ENCODE results near the gene DNAJB14.

DNAJB14 gene

DNA sequence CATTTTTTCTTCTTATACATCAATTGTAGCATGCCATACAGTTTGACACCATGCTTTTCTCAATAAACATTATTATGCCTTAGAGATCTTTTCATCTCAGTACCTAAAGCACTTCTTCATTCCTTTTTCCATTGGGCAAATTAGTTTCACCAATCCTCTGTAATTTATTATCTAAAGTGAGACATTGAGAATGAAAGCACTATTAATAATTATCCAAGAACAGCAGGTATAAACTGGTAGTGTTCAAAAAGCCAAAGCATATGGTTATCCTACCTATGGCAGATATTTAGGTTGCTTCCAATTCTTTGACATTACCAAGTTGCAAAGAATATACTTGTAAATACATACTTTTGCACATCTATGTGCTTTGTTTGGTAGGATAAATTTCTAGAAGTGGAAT is 67.8 kb downstream of the DNAJB14 start:
- no peak overlapping the region for H3K56ac ChIP-seq (ENCODE audit: low read length)
- H3K4me2 ChIP-seq (ENCODE audit: low read length), result no peak overlapping the region
- no peak overlapping the region for H3K18ac ChIP-seq (ENCODE audit: low read length)
- no peak for DNase-seq
- H2BK120ac ChIP-seq (ENCODE audit: low read depth, low read length), result no peak overlapping the region
- H3K79me1 ChIP-seq (ENCODE audit: low read length), result no peaks in the 10 kb centered on the region
- H3K4ac ChIP-seq (ENCODE audit: low read depth, low read length), result no peak overlapping the region
- no peak overlapping the region for H4K8ac ChIP-seq (ENCODE audit: low read depth, low read length)
- H3K23ac ChIP-seq (ENCODE audit: low read length), result no peak overlapping the region
- H3K4me1 ChIP-seq (ENCODE audit: control insufficient read depth, low read depth, low read length), result no peaks in the 10 kb centered on the region
- no peak overlapping the region for H2AK5ac ChIP-seq (ENCODE audit: low read length)
- H3K27ac ChIP-seq (ENCODE audit: low read depth, low read length), result no peak overlapping the region
- no peak overlapping the region for H3K4me3 ChIP-seq (ENCODE audit: low read length)
- no peaks in the 10 kb centered on the region for H3K79me2 ChIP-seq (ENCODE audit: control insufficient read depth, insufficient read depth, low read length)
- no peak overlapping the region for H3K9ac ChIP-seq (ENCODE audit: low read length)
- no peaks in the 10 kb centered on the region for H3K36me3 ChIP-seq (ENCODE audit: control insufficient read depth, insufficient read depth, low read length)
- H2BK5ac ChIP-seq (ENCODE audit: low read length), result no peak overlapping the region
- H4K5ac ChIP-seq (ENCODE audit: low read length), result no peak overlapping the region
- no peaks in the 10 kb centered on the region for H3K27me3 ChIP-seq (ENCODE audit: insufficient read depth, low read length, poor library complexity)
- no peak overlapping the region for H2BK15ac ChIP-seq (replicated peaks; ENCODE audit: low read depth)

DNA sequence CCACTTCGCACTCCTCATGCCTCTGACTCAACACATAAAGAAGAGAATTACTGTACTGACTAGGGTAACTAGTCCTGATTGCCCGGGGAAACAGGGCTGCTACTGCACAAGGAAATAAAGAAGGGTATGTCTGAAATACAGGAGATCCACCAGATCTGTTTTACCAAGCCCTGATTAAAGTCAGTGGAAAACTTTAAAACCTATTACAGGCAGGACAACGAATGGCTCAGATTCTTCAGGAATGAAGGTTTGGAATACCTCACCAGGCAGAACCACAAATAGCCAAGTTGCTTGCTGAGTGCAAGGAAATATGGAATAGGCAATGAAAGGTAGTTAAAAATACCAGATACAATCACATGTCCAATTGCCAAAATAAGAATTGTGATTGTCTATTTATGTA is 69.5 kb downstream of the DNAJB14 start:
- Histone ChIP-seq H2BK15ac (replicated peaks; ENCODE audit: low read depth) (no peak overlapping the region), H3K56ac (ENCODE audit: low read length) (no peak overlapping the region), H3K27ac (ENCODE audit: low read depth, low read length) (no peak overlapping the region), H3K79me1 (ENCODE audit: low read length) (no peaks in the 10 kb centered on the region), H3K23ac (ENCODE audit: low read length) (no peak overlapping the region), H3K18ac (ENCODE audit: low read length) (no peak overlapping the region), H3K9ac (ENCODE audit: low read length) (no peak overlapping the region), H3K36me3 (ENCODE audit: control insufficient read depth, insufficient read depth, low read length) (no peaks in the 10 kb centered on the region), H3K4me3 (ENCODE audit: low read length) (no peak overlapping the region), H3K4me1 (ENCODE audit: control insufficient read depth, low read depth, low read length) (no peaks in the 10 kb centered on the region), H4K8ac (ENCODE audit: low read depth, low read length) (no peak overlapping the region), H3K79me2 (ENCODE audit: control insufficient read depth, insufficient read depth, low read length) (no peaks in the 10 kb centered on the region), H3K27me3 (ENCODE audit: insufficient read depth, low read length, poor library complexity) (no peaks in the 10 kb centered on the region), H4K5ac (ENCODE audit: low read length) (no peak overlapping the region), H2AK5ac (ENCODE audit: low read length) (no peak overlapping the region), H2BK120ac (ENCODE audit: low read depth, low read length) (no peak overlapping the region), H3K4me2 (ENCODE audit: low read length) (no peak overlapping the region), H3K4ac (ENCODE audit: low read depth, low read length) (no peak overlapping the region), H2BK5ac (ENCODE audit: low read length) (no peak overlapping the region)
- no peak for DNase-seq
- no CpG with 5 or more reads among the region's 3 CpGs for WGBS (ENCODE audit: extremely low coverage, insufficient coverage, low lambda C conversion rate)

DNA sequence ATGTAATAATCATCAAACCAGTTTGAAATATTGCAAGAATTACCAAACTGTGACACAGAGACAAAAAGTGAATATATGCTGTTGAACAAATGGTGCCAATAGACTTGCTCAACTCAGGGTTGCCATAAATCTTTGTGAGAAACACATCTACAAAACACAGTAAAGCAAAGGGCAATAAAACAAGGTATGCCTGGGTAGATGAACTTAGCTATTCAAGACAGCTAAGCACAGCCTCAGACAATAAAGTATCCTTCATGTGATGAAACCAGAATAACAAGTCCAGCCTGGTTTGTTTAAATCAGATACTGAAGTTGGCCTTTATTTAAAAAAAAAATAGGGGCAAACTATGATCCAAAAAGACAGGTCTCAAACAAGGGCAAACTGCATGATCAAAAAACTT is 71.3 kb downstream of the DNAJB14 start:
- Histone ChIP-seq H4K8ac (ENCODE audit: low read depth, low read length) (no peak overlapping the region), H2AK5ac (ENCODE audit: low read length) (no peak overlapping the region), H2BK120ac (ENCODE audit: low read depth, low read length) (no peak overlapping the region), H3K9ac (ENCODE audit: low read length) (no peak overlapping the region), H3K79me2 (ENCODE audit: control insufficient read depth, insufficient read depth, low read length) (no peaks in the 10 kb centered on the region), H3K36me3 (ENCODE audit: control insufficient read depth, insufficient read depth, low read length) (no peaks in the 10 kb centered on the region), H3K23ac (ENCODE audit: low read length) (no peak overlapping the region), H3K4ac (ENCODE audit: low read depth, low read length) (no peak overlapping the region), H2BK5ac (ENCODE audit: low read length) (no peak overlapping the region), H2BK15ac (replicated peaks; ENCODE audit: low read depth) (no peak overlapping the region), H4K5ac (ENCODE audit: low read length) (no peak overlapping the region), H3K4me3 (ENCODE audit: low read length) (no peak overlapping the region), H3K27ac (ENCODE audit: low read depth, low read length) (no peak overlapping the region), H3K27me3 (ENCODE audit: insufficient read depth, low read length, poor library complexity) (no peaks in the 10 kb centered on the region), H3K56ac (ENCODE audit: low read length) (no peak overlapping the region), H3K79me1 (ENCODE audit: low read length) (no peaks in the 10 kb centered on the region), H3K18ac (ENCODE audit: low read length) (no peak overlapping the region), H3K4me1 (ENCODE audit: control insufficient read depth, low read depth, low read length) (no peaks in the 10 kb centered on the region), H3K4me2 (ENCODE audit: low read length) (no peak overlapping the region)
- DNase-seq, result no peak

DNA sequence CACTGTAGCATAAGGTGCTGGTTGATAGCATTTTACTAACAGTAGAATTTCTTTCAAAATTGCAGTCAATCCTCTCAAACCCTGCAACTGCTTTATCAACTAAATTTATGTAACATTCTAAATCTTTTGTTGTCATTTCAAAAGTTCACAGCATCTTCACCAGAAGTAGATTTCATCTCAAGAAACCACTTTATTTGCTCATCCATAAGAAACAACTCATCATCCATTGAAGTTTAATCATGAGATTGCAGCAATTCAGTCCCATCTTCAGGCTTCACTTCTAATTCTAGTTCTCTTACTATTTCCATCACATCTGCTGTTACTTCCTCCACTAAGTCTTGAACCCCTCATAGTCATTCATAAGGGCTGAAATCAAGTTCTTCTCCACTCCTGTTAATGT is 73.8 kb downstream of the DNAJB14 start:
- no peak overlapping the region for H3K18ac ChIP-seq (ENCODE audit: low read length)
- no peaks in the 10 kb centered on the region for H3K27me3 ChIP-seq (ENCODE audit: insufficient read depth, low read length, poor library complexity)
- H4K8ac ChIP-seq (ENCODE audit: low read depth, low read length), result no peak overlapping the region
- H3K79me2 ChIP-seq (ENCODE audit: control insufficient read depth, insufficient read depth, low read length), result no peaks in the 10 kb centered on the region
- no peaks in the 10 kb centered on the region for H3K79me1 ChIP-seq (ENCODE audit: low read length)
- H3K27ac ChIP-seq (ENCODE audit: low read depth, low read length), result no peak overlapping the region
- H3K4me1 ChIP-seq (ENCODE audit: control insufficient read depth, low read depth, low read length), result peaks cover 2% of the 10 kb centered on the region
- H2BK5ac ChIP-seq (ENCODE audit: low read length), result no peak overlapping the region
- no peak overlapping the region for H2BK120ac ChIP-seq (ENCODE audit: low read depth, low read length)
- no peak overlapping the region for H3K56ac ChIP-seq (ENCODE audit: low read length)
- H3K9ac ChIP-seq (ENCODE audit: low read length), result no peak overlapping the region
- no peaks in the 10 kb centered on the region for H3K36me3 ChIP-seq (ENCODE audit: control insufficient read depth, insufficient read depth, low read length)
- no peak overlapping the region for H2BK15ac ChIP-seq (replicated peaks; ENCODE audit: low read depth)
- H3K4me3 ChIP-seq (ENCODE audit: low read length), result no peak overlapping the region
- no peak overlapping the region for H3K4me2 ChIP-seq (ENCODE audit: low read length)
- no peak overlapping the region for H3K4ac ChIP-seq (ENCODE audit: low read depth, low read length)
- H4K5ac ChIP-seq (ENCODE audit: low read length), result no peak overlapping the region
- no peak overlapping the region for H2AK5ac ChIP-seq (ENCODE audit: low read length)
- DNase-seq, result no peak
- no peak overlapping the region for H3K23ac ChIP-seq (ENCODE audit: low read length)

DNA sequence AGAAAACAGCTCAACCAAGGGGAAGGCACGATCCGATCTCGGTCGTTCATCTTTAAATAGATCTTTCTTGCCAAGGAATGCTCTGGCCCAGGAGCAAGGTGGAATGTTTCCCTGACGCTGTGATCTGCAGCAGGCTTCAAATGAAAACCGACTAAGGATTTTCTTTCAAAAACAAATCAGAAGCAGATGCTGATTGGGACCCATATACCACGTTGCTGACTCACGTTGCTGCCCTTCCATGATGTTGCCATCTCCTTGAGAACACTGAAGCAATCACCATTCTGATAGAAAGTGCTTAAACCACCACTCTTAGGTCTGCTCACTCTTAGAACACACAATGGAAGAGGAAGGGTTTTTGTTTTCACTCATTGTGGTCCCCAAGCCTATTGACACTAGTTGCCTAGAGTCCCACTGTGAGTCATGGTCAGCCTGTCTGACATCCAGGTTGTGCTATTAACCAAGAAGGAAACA is 78.3 kb downstream of the DNAJB14 start:
- Histone ChIP-seq H3K36me3 (ENCODE audit: control insufficient read depth, insufficient read depth, low read length) (no peaks in the 10 kb centered on the region), H3K4me3 (ENCODE audit: low read length) (no peak overlapping the region), H3K23ac (ENCODE audit: low read length) (no peak overlapping the region), H4K5ac (ENCODE audit: low read length) (no peak overlapping the region), H4K8ac (ENCODE audit: low read depth, low read length) (no peak overlapping the region), H2BK15ac (replicated peaks; ENCODE audit: low read depth) (no peak overlapping the region), H3K79me1 (ENCODE audit: low read length) (no peaks in the 10 kb centered on the region), H3K4me1 (ENCODE audit: control insufficient read depth, low read depth, low read length) (peaks cover 2% of the 10 kb centered on the region), H3K9ac (ENCODE audit: low read length) (no peak overlapping the region), H3K27me3 (ENCODE audit: insufficient read depth, low read length, poor library complexity) (no peaks in the 10 kb centered on the region), H3K18ac (ENCODE audit: low read length) (no peak overlapping the region), H3K4me2 (ENCODE audit: low read length) (no peak overlapping the region), H3K4ac (ENCODE audit: low read depth, low read length) (no peak overlapping the region), H3K56ac (ENCODE audit: low read length) (no peak overlapping the region), H2BK120ac (ENCODE audit: low read depth, low read length) (no peak overlapping the region), H2BK5ac (ENCODE audit: low read length) (no peak overlapping the region), H2AK5ac (ENCODE audit: low read length) (no peak overlapping the region), H3K79me2 (ENCODE audit: control insufficient read depth, insufficient read depth, low read length) (no peaks in the 10 kb centered on the region), H3K27ac (ENCODE audit: low read depth, low read length) (no peak overlapping the region)
- no CpG with 5 or more reads among the region's 8 CpGs for WGBS (ENCODE audit: extremely low coverage, insufficient coverage, low lambda C conversion rate)
- DNase-seq, result peak; percentile 64

DNA sequence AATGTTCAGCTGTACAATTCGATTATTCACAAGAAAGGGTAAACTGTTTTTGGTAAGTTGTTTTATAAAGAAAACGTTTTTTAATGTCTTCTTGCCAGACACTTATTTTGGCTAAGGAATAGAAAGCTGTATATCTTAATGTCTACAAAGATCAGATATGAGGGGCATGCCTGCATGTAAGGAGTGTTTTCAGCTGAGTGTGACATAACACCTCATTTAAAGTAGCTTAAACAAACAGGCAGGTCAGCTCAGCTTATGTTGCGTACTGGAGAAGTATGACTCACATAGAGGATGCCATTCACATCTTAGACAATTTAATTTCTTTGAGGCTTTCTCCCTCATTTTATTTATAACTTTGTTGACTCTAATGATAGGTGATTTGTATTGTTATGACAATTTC is 82.6 kb downstream of the DNAJB14 start:
- no CpG with 5 or more reads among the region's 3 CpGs for WGBS (ENCODE audit: extremely low coverage, insufficient coverage, low lambda C conversion rate)
- peak; percentile 25 for DNase-seq

More for the DNA sequence above, 82.6 kb downstream of the DNAJB14 start:
- Histone ChIP-seq H3K18ac (ENCODE audit: low read length) (no peak overlapping the region), H2BK15ac (replicated peaks; ENCODE audit: low read depth) (no peak overlapping the region), H3K4me2 (ENCODE audit: low read length) (no peak overlapping the region), H4K8ac (ENCODE audit: low read depth, low read length) (no peak overlapping the region), H3K56ac (ENCODE audit: low read length) (no peak overlapping the region), H3K27me3 (ENCODE audit: insufficient read depth, low read length, poor library complexity) (no peaks in the 10 kb centered on the region), H3K4me1 (ENCODE audit: control insufficient read depth, low read depth, low read length) (peaks cover 2% of the 10 kb centered on the region), H3K4ac (ENCODE audit: low read depth, low read length) (no peak overlapping the region), H3K9ac (ENCODE audit: low read length) (no peak overlapping the region), H3K79me1 (ENCODE audit: low read length) (no peaks in the 10 kb centered on the region), H2BK120ac (ENCODE audit: low read depth, low read length) (no peak overlapping the region), H2AK5ac (ENCODE audit: low read length) (no peak overlapping the region), H4K5ac (ENCODE audit: low read length) (no peak overlapping the region), H3K27ac (ENCODE audit: low read depth, low read length) (no peak overlapping the region), H3K4me3 (ENCODE audit: low read length) (no peak overlapping the region), H3K23ac (ENCODE audit: low read length) (no peak overlapping the region), H2BK5ac (ENCODE audit: low read length) (no peak overlapping the region), H3K36me3 (ENCODE audit: control insufficient read depth, insufficient read depth, low read length) (no peaks in the 10 kb centered on the region), H3K79me2 (ENCODE audit: control insufficient read depth, insufficient read depth, low read length) (no peaks in the 10 kb centered on the region)

Data from mesendoderm (in vitro differentiated cells).